ENCODE measurements around the gene GJA5. TPM values are rescaled to one million over a fixed set of nuclear protein-coding genes. Genes with fewer than 3 reads are reported as not detected.

The GJA5 gene
- total RNA-seq, 1 donor, result 0.86 TPM

GRCh38 chr1:147798731-147799130 lies 38.3 kb upstream of the GJA5 start:
- DNase-seq (ENCODE audit: low read depth), result no peak
- H3K4me3 ChIP-seq (ENCODE audit: low read depth, low read length), result no peak overlapping the region
- no peak for TF ChIP-seq CTCF (IDR thresholded peaks at IDR 0.05; ENCODE audit: insufficient read depth, low read depth, low read length)

GRCh38 chr1:147794570-147794969 lies 34.2 kb upstream of the GJA5 start:
- DNase-seq (ENCODE audit: low read depth), result no peak
- no peak for TF ChIP-seq CTCF (IDR thresholded peaks at IDR 0.05; ENCODE audit: insufficient read depth, low read depth, low read length)

GRCh38 chr1:147791876-147792275 lies 31.5 kb upstream of the GJA5 start:
- no peak for DNase-seq (ENCODE audit: low read depth)
- H3K4me3 ChIP-seq (ENCODE audit: low read depth, low read length), result no peak overlapping the region
- TF ChIP-seq CTCF (IDR thresholded peaks at IDR 0.05; ENCODE audit: insufficient read depth, low read depth, low read length), result no peak

More at GRCh38 chr1:147794570-147794969, 34.2 kb upstream of the GJA5 start:
- H3K4me3 ChIP-seq (ENCODE audit: low read depth, low read length), result no peak overlapping the region

- no peak for TF ChIP-seq CTCF (IDR thresholded peaks at IDR 0.05; ENCODE audit: insufficient read depth, low read depth, low read length)
These were observed 27.4 kb upstream of the GJA5 start for GRCh38 chr1:147787765-147788164.

GRCh38 chr1:147786536-147786935 lies 26.1 kb upstream of the GJA5 start:
- no peak for TF ChIP-seq CTCF (IDR thresholded peaks at IDR 0.05; ENCODE audit: insufficient read depth, low read depth, low read length)
- no peak for DNase-seq (ENCODE audit: low read depth)
- no peak overlapping the region for H3K4me3 ChIP-seq (ENCODE audit: low read depth, low read length)

More at GRCh38 chr1:147787765-147788164, 27.4 kb upstream of the GJA5 start:
- H3K4me3 ChIP-seq (ENCODE audit: low read depth, low read length), result no peak overlapping the region
- DNase-seq (ENCODE audit: low read depth), result no peak

- DNase-seq (ENCODE audit: low read depth), result no peak
- no peak for TF ChIP-seq CTCF (IDR thresholded peaks at IDR 0.05; ENCODE audit: insufficient read depth, low read depth, low read length)
- no peak overlapping the region for H3K4me3 ChIP-seq (ENCODE audit: low read depth, low read length)
These were observed 25.5 kb upstream of the GJA5 start for GRCh38 chr1:147785794-147786506.

GRCh38 chr1:147784941-147785340 lies 24.5 kb upstream of the GJA5 start:
- TF ChIP-seq CTCF (IDR thresholded peaks at IDR 0.05; ENCODE audit: insufficient read depth, low read depth, low read length), result no peak
- no peak for DNase-seq (ENCODE audit: low read depth)
- H3K4me3 ChIP-seq (ENCODE audit: low read depth, low read length), result no peak overlapping the region
